ENCODE results near the gene ACP7.

DNA sequence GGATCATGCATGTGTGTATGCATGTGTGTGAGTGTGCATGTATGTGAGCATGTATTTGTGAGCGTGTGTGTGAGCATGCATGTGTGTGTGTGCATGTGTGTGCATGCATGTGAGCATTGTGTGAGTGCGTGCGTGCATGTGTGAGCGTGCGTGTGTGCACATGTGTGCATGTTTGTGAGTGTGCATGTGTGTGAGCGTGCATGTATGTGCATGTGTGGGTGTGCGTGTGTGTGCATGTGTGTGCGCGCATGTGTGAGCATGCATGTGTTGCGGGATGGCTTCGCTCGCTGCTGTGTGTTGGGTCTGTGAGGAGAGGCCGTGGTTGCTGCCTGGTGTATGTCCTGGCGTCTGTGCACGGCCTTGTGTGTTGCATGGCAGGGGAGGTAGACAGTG lies 73.8 kb downstream of the ACP7 start:
- TF ChIP-seq EP300 (IDR thresholded peaks at IDR 0.05; ENCODE audit: borderline replicate concordance in 1 of 2, low read depth in 2 of 2, low read length in 2 of 2) (no peak), TAF7 (optimal IDR thresholded peaks at IDR 0.05; ENCODE audit: borderline replicate concordance, low read depth, low read length) (no peak), BRCA1 (IDR thresholded peaks at IDR 0.05; ENCODE audit: low read depth, low read length) (no peak)
